ENCODE results near the gene DNAH3.
"Not testable (repeated sequence)": the region's sequence is repeated elsewhere in the genome, so short reads cannot be mapped to it uniquely, and the experiment has no call there.

The DNAH3 gene

DNA sequence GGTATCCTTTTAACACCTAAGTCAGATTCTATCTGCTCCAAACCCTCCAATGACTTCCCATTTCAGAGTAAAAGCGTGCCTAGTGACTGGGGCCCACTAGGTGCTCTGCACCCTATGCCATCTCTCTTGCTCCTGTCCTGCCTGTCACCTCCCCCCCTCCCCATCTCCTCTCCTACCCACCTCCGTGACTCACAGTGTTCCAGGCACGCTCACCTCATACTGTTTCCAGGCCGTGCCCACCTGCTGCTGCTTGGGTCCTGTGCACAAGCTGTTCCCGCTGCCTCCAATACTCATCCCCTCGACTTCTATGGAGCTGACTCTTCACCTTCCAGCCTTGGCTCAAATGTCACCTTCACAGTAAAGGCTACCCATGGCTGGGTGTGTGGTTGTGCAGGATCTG, 21.7 kb downstream of the DNAH3 start:
- DNase-seq (ENCODE audit: low read depth in 3 of 3), result no peak

- no peak for DNase-seq (ENCODE audit: low read depth in 3 of 3)
Observed at GRCh38 chr16:21126518-21126917, 24.1 kb downstream of the DNAH3 start.

DNA sequence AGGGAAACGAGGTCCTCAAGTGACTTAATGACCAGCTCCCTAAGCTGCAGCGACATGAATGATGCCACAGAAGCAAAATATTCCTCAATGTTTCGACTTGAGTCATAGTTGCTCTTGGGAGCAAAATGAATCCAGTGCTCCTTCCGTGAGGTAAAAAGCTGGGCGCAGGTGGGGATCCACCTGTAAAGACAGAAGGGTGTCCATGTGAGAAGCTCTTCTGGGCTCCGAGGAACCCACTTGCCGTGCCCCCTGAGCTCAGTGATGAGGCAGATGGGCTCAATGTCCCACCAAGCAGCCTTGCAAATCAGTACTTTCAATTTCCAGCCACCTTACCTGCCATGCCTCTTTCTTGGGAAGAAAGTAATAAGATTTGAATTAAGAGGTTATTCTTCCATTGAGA, 25.5 kb downstream of the DNAH3 start:
- no peak for DNase-seq (ENCODE audit: low read depth in 3 of 3)

DNA sequence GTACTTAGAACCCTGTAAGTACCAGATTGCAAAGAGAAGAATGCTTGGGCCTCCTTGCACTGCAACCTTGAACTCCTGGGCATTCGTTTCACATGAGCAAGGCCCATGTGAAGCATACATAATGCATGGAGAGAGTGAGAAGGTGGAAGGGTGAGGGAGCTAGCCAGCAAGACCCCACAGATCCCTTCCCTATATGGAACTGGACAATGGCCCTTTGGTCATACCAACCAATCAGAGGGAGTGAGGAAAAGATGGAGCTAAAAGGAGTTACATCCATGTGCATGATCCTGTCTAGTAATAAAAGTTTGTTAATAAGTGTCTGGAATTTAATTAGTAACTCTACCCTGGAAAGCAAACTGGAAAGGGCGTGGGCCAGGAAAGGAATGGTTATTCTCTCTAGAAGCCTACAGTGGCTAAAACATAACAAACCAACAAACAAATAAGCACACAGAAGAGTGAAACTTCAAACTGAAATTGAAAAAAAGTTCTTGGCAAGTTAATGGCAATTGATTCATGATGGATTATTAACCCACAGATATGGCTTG, 29.6 kb downstream of the DNAH3 start:
- no peak for DNase-seq (ENCODE audit: low read depth in 3 of 3)

DNA sequence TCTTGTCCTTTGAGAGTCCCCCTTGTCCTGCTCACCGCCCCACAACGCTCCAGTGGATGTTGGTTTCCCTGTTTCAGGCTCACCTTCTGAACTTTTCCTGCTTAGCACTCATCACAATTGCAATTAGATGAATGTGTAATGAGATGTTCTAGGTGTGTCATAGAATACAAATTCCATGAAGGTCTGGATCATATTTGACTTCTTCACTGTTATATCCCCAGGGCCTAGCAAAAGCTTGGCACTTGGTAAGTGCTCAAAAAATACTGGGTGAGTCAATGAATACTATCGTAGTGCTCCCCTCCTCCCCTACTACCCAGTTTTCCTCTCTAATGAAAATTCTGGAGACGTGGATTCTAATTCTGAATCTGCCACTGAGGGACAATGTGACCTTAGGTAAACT, 33.1 kb downstream of the DNAH3 start:
- no peak for DNase-seq (ENCODE audit: low read depth in 3 of 3)

GRCh38 chr16:21116148-21116693, 34.4 kb downstream of the DNAH3 start:
- DNase-seq (ENCODE audit: low read depth in 3 of 3), result no peak

DNA sequence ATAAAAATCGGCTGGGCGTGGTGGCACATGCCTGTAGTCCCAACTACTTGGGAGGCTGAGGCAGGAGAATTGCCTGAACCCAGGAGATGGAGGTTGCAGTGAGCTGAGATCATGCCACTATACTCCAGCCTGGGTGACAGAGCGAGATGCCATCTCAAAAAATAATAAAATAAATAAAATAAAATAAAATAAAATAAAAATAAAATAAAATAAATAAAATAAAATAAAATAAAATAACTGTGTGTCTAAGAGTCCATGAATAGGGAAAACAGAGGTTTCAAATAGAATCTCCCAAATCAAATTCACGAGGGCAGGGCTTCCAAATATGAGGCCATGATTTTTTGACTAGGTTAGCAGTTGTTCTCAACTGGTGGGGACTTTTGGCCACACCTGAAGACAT, 35.1 kb downstream of the DNAH3 start:
- DNase-seq (ENCODE audit: low read depth in 3 of 3), result not testable (repeated sequence)

DNA sequence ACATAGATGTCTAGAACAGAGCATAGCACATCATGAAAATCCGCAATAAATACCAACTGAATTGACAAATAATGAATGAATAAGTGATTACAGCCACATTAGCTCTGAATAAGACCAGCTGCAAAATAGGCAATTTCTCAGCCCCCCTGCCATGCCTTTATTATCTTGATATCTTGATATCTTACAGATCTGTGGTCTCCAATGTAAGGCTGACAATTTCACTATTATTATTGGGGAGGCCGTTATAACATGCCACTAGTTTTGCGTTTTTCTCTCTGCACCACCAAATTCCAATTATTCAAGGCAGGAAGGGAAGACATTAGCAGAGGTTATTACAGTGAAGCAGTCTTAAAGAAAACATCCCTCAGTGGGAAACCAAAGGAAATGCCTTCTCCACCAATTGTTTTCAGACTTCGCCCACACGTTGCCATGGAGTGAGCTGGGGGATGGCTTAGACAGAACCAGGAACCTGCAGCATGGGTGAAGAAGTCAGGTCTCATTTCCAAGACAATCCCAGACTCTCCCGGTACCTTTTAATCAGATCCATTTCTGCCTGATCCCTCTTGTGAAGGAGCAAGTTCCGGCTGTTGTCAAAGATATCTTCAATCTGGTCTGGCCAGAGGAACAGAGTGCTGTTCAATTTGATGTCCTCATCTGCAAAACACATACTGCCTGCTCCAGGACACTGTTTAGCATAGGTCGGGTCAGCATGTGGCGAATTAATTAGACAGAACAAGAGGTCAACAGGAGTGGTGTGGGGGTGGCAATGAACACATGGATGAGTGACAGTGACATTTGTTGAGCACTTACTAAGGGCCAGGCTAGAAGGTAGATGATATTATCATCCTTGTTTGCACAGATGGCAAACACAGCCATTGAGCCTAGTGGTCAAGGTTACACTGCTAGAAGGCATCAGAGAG, 46.4 kb downstream of the DNAH3 start:
- DNase-seq (ENCODE audit: low read depth in 3 of 3), result no peak

- DNase-seq (ENCODE audit: low read depth in 3 of 3), result peak in 2 of 3 experiments; percentile 6 to 27
Observed at GRCh38 chr16:21101631-21102420, 48.8 kb downstream of the DNAH3 start.

DNA sequence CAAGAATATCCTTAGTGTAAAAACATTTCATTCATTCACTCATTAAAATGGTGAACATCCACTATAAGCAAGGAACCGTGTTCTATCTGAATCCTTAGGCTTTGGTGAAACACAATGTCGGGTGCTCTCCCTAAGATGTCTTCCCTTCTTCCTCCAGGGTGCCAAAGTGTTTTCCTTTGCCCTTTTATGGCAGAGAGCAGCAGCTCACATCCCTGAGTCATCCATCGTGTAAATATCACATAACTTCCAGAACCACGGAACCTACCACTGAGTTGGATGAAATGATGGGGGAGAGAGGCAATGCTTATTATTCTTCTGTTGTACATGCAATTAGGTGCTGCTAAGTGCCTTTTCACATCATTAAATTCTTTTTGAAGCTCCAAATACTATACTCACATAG, 50.2 kb downstream of the DNAH3 start:
- no peak for DNase-seq (ENCODE audit: low read depth in 3 of 3)

DNA sequence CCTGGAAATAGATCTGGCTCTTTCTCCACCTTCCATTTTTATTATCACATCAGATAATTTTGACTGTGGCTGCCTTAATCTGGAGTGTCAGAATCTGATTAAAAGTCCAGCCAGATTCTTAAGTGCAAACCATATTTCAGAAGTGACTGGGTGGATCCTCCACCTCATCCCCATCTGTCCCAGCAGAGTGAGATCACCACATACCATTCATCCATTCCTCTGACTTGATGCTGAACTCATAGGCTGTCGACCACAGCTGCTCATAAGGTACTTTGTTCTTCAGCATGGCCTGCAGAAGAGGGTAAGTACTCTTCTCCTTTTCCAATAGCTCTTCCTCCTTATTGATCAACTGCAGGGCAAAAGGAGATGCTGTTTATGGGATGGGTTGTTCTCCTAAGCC, 53.5 kb downstream of the DNAH3 start:
- no peak for DNase-seq (ENCODE audit: low read depth in 3 of 3)

DNA sequence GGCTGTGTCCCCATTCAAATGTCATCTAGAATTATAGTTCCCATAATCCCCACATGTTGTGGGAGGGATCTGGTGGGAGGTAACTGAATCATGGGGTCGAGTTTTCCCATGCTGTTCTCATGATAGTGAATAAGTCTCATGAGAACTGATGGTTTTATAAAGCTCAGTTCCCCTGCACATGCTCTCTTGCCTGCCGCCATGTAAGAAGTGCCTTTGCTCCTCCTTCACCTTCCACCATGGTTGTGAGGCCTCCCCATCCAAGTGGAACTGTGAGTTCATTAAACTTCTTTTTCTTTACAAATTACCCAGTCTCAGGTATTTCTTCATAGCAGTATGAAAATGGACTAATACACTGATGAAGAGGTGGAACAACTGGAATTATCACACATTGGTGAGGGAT, 55.9 kb downstream of the DNAH3 start:
- not testable (repeated sequence) for DNase-seq (ENCODE audit: low read depth in 3 of 3)

GRCh38 chr16:21092951-21093350, 57.7 kb downstream of the DNAH3 start:
- DNase-seq (ENCODE audit: low read depth in 3 of 3), result no peak

GRCh38 chr16:21088646-21089538, 61.8 kb downstream of the DNAH3 start:
- DNase-seq (ENCODE audit: low read depth in 3 of 3), result no peak

DNA sequence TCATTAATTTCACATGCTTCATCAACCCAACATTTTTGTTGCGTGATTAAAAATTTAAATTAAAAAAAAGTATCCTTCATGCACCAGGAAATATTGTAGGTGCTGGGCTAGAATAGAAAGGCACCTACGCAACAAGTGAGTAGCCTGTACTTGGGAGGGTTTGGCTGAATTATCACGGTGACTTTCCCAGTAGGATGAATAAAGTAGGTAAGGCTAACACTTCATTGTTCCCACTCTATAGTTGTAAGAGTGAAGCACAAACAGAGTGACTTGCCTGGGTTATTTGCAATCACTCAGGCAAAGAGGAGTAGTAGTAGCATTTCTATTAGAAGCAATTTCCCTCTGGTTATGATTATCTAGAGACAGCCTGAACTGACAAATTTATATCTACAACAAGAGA, 62.5 kb downstream of the DNAH3 start:
- no peak for DNase-seq (ENCODE audit: low read depth in 3 of 3)

- DNase-seq (ENCODE audit: low read depth in 3 of 3), result no peak
Observed at GRCh38 chr16:21084631-21085225, 65.9 kb downstream of the DNAH3 start.

DNA sequence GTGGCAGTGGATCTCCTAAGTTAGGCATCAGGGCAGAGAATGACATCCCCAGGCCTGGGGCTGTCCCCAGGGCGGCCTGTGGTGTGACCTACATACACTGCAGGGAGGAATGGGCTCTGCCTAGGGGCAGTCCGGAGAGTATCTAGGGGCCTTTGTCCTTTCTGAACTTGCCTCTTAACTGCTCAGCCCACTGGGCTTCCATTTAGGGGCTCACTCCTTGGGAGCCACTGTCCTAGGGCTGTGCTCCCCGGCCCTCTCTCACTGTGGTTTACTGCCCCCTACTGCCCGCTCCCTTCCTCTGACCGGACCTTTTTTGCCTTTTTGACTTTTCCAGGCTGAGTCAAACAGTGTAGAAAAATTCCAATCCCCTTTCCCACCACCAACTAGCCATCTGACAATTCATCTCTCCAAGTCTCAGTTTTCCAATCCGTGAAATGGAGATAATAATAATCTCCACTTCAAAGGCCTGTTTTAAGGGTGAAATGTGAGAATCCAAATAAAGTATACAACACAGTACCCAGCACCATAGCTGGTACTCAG, 66.8 kb downstream of the DNAH3 start:
- peak; percentile 5 to 47 (median 24) for DNase-seq (ENCODE audit: low read depth in 3 of 3)

GRCh38 chr16:21081329-21081728, 69.3 kb downstream of the DNAH3 start:
- no peak for DNase-seq (ENCODE audit: low read depth in 3 of 3)

DNA sequence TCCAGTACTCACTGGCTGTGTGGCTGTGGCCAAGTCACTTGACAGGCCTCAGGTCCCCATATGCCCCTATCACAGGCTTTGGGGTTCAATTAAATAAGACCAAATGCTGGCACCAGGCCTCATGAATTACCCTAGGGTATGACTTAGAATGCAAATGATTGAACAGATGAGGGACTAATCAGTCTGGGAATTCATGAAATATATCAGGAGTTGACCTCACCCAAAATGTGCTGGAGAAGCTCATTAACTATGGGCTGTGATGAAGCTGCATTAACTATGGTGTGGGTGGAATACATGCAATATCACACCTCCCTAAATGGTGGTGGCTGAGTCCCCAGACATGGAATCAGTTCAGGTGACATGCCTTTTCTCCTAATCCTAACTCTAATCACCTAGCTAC, 72.1 kb downstream of the DNAH3 start:
- no peak for DNase-seq (ENCODE audit: low read depth in 3 of 3)

DNA sequence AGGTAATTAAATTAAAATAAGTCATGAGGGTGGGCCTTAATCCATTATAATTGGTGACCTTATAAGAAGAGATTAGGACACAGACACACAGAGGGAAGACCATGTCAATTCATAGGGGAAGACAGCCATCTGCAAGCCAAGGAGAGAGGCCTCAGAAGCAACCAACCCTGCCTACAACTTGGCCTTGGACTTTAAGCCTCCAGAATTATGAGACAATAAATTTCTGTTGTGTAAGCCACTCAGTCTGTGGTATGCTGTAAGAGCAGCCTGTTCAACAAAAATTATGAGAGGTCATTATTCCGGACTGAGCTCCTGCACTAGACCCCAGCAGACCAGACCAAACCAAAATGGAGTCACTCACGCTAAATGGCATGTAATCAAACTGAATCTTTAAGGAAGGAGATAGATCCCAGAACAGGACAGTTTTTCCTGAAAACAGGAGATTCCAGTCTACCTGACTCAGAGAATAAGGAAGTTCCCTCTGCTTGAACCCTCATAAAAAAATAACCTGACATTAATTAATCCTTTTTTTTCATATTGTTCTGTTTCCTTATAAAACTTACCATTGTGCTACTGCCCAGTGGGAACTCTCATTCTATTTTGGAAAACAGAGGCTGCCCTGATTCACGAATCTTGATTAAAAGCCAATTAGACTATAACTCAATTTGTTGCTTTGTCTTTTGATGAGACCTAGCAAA, 74.3 kb downstream of the DNAH3 start:
- DNase-seq (ENCODE audit: low read depth in 3 of 3), result no peak
